ENCODE data around the gene SYNE2.

Gene SYNE2

DNA sequence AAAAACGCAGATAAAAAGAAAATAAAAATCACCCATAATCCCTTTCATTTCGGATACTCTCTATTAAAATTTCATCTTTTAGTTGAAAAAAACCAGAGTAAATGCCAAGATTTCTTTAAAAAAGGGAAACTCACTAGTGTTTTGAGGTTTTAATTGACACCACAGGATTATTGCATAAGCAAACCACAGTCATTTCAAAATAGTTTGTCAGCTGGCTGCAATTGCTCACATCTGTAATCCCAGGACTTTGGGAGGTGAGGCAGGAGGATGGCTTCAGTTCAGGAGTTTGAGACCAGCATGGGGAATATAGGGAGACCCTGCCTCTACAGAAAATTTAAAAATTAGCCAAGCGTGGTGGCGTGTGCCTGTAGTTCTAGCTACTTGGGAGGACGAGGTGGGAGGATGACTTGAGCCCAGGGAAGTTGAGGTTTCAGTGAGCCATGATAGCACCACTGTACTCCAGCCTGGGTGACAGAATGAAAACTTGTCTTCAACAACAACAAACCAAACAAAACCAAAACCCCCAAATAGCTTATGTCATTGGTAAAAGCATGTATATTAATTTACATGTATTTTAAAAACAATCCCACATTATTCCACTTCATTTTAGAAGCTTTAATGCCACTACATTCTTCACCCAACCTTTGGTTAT lies 48.8 kb downstream of the SYNE2 start:
- Histone ChIP-seq H3K4me3 (ENCODE audit: low read depth, low read length) (no peak overlapping the region), H3K27ac (no peak overlapping the region), H3K9ac (no peak overlapping the region), H3K9me3 (ENCODE audit: control insufficient read depth, low read length) (no peaks in the 10 kb centered on the region), H3K79me2 (no peaks in the 10 kb centered on the region), H3K4me2 (ENCODE audit: low read length) (no peak overlapping the region), H3K36me3 (ENCODE audit: control insufficient read depth, insufficient read depth, low read length) (no peaks in the 10 kb centered on the region), H2AFZ (no peak overlapping the region), H3K4me1 (no peaks in the 10 kb centered on the region), H3K27me3 (ENCODE audit: control insufficient read depth, insufficient read depth, low read length) (no peaks in the 10 kb centered on the region)
- TF ChIP-seq, protein P1, sequence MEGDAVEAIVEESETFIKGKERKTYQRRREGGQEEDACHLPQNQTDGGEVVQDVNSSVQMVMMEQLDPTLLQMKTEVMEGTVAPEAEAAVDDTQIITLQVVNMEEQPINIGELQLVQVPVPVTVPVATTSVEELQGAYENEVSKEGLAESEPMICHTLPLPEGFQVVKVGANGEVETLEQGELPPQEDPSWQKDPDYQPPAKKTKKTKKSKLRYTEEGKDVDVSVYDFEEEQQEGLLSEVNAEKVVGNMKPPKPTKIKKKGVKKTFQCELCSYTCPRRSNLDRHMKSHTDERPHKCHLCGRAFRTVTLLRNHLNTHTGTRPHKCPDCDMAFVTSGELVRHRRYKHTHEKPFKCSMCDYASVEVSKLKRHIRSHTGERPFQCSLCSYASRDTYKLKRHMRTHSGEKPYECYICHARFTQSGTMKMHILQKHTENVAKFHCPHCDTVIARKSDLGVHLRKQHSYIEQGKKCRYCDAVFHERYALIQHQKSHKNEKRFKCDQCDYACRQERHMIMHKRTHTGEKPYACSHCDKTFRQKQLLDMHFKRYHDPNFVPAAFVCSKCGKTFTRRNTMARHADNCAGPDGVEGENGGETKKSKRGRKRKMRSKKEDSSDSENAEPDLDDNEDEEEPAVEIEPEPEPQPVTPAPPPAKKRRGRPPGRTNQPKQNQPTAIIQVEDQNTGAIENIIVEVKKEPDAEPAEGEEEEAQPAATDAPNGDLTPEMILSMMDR (IDR thresholded peaks at IDR 0.05), result no peak

DNA sequence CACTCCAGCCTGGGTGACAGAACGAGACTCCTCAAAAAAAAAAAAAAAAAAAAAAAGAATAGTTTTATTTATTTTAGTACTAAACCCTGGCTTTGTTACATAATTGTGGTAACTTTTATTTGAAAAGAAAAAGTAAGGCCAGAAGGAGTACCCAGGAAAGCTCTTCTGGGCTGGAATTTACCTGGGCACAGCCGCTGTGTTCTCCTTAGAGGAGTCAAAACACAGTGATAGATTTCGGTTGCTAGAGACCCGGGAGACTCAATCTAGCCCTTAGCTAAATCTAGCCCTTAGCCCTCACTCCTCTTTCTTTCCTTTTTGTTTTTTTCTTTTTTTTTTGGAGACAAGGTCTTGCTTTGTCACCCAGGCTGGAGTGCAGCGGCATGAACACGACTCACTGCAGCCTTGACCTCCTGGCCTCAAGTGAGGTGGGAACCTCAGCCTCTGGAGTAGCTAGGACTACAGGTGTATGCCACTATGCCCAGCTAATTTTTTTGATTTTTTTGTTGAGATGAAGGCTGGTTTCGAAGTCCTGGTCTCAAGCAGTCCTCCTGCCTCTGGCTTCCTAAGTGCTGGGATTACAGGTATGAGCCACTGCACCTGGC lies 49.7 kb downstream of the SYNE2 start:
- no peak overlapping the region for H3K9ac ChIP-seq
- H3K4me1 ChIP-seq, result no peaks in the 10 kb centered on the region

DNA sequence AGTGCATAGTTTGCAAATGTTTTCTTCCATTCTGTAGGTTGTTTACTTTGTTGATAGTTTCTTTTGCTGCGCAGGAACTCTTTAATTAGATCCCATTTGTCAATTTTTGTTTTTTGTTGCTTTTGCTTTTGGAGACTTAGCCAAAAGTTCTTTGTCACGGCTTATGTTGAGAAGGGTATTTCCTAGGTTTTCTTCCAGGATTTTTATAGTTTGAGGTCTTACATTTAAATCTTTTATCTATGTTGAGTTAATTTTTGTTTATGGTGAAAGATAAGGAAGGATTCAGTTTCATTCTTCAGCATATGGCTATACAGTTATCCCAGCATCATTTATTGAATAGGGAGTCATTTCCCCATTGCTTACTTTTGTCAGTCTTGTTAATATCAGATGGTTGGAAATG lies 51.9 kb downstream of the SYNE2 start:
- H3K4me3 ChIP-seq (ENCODE audit: low read depth, low read length), result no peak overlapping the region
- TF ChIP-seq, protein P1 (IDR thresholded peaks at IDR 0.05), result no peak
- no peak overlapping the region for H2AFZ ChIP-seq
- no peaks in the 10 kb centered on the region for H3K36me3 ChIP-seq (ENCODE audit: control insufficient read depth, insufficient read depth, low read length)
- H3K4me2 ChIP-seq (ENCODE audit: low read length), result no peak overlapping the region
- H3K4me1 ChIP-seq, result no peaks in the 10 kb centered on the region
- no peaks in the 10 kb centered on the region for H3K9me3 ChIP-seq (ENCODE audit: control insufficient read depth, low read length)
- no peak overlapping the region for H3K9ac ChIP-seq
- H3K27me3 ChIP-seq (ENCODE audit: control insufficient read depth, insufficient read depth, low read length), result no peaks in the 10 kb centered on the region
- H3K27ac ChIP-seq, result no peak overlapping the region
- no peaks in the 10 kb centered on the region for H3K79me2 ChIP-seq

More for the DNA sequence above, 49.7 kb downstream of the SYNE2 start:
- H3K36me3 ChIP-seq (ENCODE audit: control insufficient read depth, insufficient read depth, low read length), result no peaks in the 10 kb centered on the region
- no peaks in the 10 kb centered on the region for H3K79me2 ChIP-seq
- H3K27ac ChIP-seq, result no peak overlapping the region
- H3K27me3 ChIP-seq (ENCODE audit: control insufficient read depth, insufficient read depth, low read length), result no peaks in the 10 kb centered on the region
- no peak overlapping the region for H3K4me2 ChIP-seq (ENCODE audit: low read length)
- no peak overlapping the region for H2AFZ ChIP-seq
- TF ChIP-seq, protein P1 (IDR thresholded peaks at IDR 0.05), result no peak
- H3K4me3 ChIP-seq (ENCODE audit: low read depth, low read length), result no peak overlapping the region
- H3K9me3 ChIP-seq (ENCODE audit: control insufficient read depth, low read length), result no peaks in the 10 kb centered on the region

DNA sequence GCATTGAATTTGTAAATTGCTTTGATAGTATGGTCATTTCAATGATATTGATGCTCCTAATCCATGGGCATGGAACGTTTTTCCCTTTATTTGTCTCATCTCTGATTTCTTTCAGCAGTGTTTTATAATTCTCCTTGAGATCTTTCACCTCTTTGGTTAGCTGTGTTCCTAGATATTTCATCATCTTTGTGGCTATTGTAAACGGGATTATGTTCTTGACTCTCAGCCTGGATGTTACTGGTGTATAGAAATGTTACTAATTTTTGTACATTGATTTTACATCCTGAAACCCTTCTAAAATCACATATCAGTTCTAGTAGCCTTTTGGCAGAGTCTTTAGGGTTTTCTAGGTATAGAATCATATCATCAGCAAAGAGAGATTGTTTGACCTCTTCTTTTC lies 52.6 kb downstream of the SYNE2 start:
- no peaks in the 10 kb centered on the region for H3K4me1 ChIP-seq
- no peaks in the 10 kb centered on the region for H3K9me3 ChIP-seq (ENCODE audit: control insufficient read depth, low read length)
- no peaks in the 10 kb centered on the region for H3K79me2 ChIP-seq

More for the DNA sequence above, 52.6 kb downstream of the SYNE2 start:
- TF ChIP-seq, protein P1 (IDR thresholded peaks at IDR 0.05), result no peak
- no peak overlapping the region for H2AFZ ChIP-seq
- no peak overlapping the region for H3K4me3 ChIP-seq (ENCODE audit: low read depth, low read length)
- no peak overlapping the region for H3K4me2 ChIP-seq (ENCODE audit: low read length)
- H3K36me3 ChIP-seq (ENCODE audit: control insufficient read depth, insufficient read depth, low read length), result no peaks in the 10 kb centered on the region
- H3K27ac ChIP-seq, result no peak overlapping the region
- no peak overlapping the region for H3K9ac ChIP-seq
- H3K27me3 ChIP-seq (ENCODE audit: control insufficient read depth, insufficient read depth, low read length), result no peaks in the 10 kb centered on the region
